ENCODE data around the gene CPED1.

DNA sequence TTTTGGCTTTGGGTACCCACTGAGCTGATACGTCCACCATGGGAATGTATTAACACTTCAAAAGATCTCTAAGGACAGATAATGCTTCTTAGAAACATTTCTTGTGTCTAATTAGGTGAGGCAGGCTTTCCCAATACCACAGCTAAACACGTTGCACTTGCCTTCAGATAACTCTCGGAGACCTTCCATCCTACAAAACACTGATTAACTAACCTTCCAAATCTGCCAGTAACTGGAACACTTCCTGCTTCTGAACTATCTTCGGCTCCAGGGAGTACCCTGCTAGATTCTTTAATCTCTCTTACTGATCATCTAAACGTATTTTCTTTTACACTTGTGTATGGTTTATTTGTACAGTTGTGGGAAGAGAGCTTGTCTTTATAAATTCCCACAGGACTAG is 339.2 kb downstream of the CPED1 start:
- no peak for TF ChIP-seq POLR2A (IDR thresholded peaks at IDR 0.05)
- TF ChIP-seq, protein P1, sequence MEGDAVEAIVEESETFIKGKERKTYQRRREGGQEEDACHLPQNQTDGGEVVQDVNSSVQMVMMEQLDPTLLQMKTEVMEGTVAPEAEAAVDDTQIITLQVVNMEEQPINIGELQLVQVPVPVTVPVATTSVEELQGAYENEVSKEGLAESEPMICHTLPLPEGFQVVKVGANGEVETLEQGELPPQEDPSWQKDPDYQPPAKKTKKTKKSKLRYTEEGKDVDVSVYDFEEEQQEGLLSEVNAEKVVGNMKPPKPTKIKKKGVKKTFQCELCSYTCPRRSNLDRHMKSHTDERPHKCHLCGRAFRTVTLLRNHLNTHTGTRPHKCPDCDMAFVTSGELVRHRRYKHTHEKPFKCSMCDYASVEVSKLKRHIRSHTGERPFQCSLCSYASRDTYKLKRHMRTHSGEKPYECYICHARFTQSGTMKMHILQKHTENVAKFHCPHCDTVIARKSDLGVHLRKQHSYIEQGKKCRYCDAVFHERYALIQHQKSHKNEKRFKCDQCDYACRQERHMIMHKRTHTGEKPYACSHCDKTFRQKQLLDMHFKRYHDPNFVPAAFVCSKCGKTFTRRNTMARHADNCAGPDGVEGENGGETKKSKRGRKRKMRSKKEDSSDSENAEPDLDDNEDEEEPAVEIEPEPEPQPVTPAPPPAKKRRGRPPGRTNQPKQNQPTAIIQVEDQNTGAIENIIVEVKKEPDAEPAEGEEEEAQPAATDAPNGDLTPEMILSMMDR (IDR thresholded peaks at IDR 0.05), result no peak

Measured in testis (tissue), 2 donors.